Endothelial cell of umbilical vein (primary cell): Measurements from ENCODE around the gene FIGNL2. TPM values are rescaled to one million over a fixed set of nuclear protein-coding genes. Genes with fewer than 3 reads are reported as not detected.

ENCODE experiments used
- BruUV-seq: library from RNA; stranded (reverse); fragments of 400-500 nt; replicated peaks from 2 replicates; lab custom pipeline; 2021; lab: Mats Ljungman, UMichigan
- CTCF ChIA-PET: fragments of 300-600, 350-600 bp; sonication (Branson Sonifier 250); formaldehyde crosslinking; loops from one replicate; lab custom pipeline; 2021; ENCODE audit warnings: antibody characterized with exemption, inconsistent platforms; lab: Charles Lee
- POLR2A ChIA-PET: fragments of 300-600, 350-600 bp; sonication (Branson Sonifier 250); formaldehyde crosslinking; loops from one replicate; lab custom pipeline; 2021; ENCODE audit warnings: antibody characterized with exemption, inconsistent platforms; lab: Charles Lee
- DNase-seq: peaks from one replicate; pipeline ENCODE4 v3.0.0-alpha.2; 2011; ENCODE audit warnings: low read depth, low spot score
- FAIRE-seq: peaks from 2 replicates; lab custom pipeline; 2011; peaks lifted over from hg19 to GRCh38; lab: Jason Lieb, UNC
- H2AFZ ChIP-seq: 2 replicates; pipeline ENCODE4 v1.6.0; 2012; ENCODE audit warnings: low read depth, low read length, control low read depth, inconsistent platforms
- H3K27ac ChIP-seq: 2 replicates; pipeline ENCODE4 v1.5.1; 2011; ENCODE audit warnings: low read depth, mild to moderate bottlenecking, control low read depth, low read length, moderate library complexity; ENCODE audit not compliant: insufficient read depth
- H3K27me3 ChIP-seq, 2 experiments: 2 replicates each; pipeline versions ENCODE4 v1.6.0 to v1.6.1; 2011; ENCODE audit warnings: low read length in 2 of 2, mixed read lengths in 1 of 2; ENCODE audit not compliant: control insufficient read depth in 2 of 2, insufficient read depth in 2 of 2
- H3K36me3 ChIP-seq, 2 experiments: 2 replicates in 1 of 2; 3 replicates in 1 of 2; pipeline ENCODE4 v1.5.1; 2011; ENCODE audit warnings: low read length in 2 of 2, mild to moderate bottlenecking in 1 of 2, moderate library complexity in 1 of 2; ENCODE audit not compliant: control insufficient read depth in 2 of 2, insufficient read depth in 2 of 2; ENCODE audit errors: extremely low read depth in 1 of 2
- H3K4me1 ChIP-seq: 3 replicates; pipeline ENCODE4 v1.5.1; 2011; ENCODE audit warnings: mild to moderate bottlenecking, low read length; ENCODE audit not compliant: control insufficient read depth, insufficient read depth; ENCODE audit errors: extremely low read depth
- H3K4me2 ChIP-seq: 2 replicates; pipeline ENCODE4 v1.6.1; 2011; ENCODE audit warnings: low read length, control low read depth, mixed read lengths; ENCODE audit not compliant: insufficient read depth
- H3K4me3 ChIP-seq, 3 experiments: fragments of 200-600 bp in 1 of 3; sonication (generic), shearing (Covaris generic) in 1 of 3; replicated peaks in 1 of 3; 2 replicates each; pipeline ENCODE4 v1.5.1; 2011 to 2016; ENCODE audit warnings: control low read depth in 3 of 3, low read length in 3 of 3, mild to moderate bottlenecking in 2 of 3, inconsistent platforms in 1 of 3, low read depth in 1 of 3, moderate library complexity in 1 of 3; ENCODE audit not compliant: insufficient read depth in 1 of 3
- H3K79me2 ChIP-seq: 2 replicates; pipeline ENCODE4 v1.6.0; 2012; ENCODE audit warnings: low read length, inconsistent platforms; ENCODE audit not compliant: control insufficient read depth, insufficient read depth
- H3K9ac ChIP-seq: replicated peaks from 2 replicates; pipeline ENCODE3; 2011; ENCODE audit warnings: low read length, control low read depth; ENCODE audit not compliant: insufficient read depth; ENCODE audit errors: extremely low read depth
- H3K9me1 ChIP-seq: replicated peaks from 3 replicates; pipeline ENCODE4 v1.6.0; 2011; ENCODE audit warnings: mild to moderate bottlenecking, low read length; ENCODE audit not compliant: control insufficient read depth, insufficient read depth; ENCODE audit errors: extremely low read depth
- H3K9me3 ChIP-seq: replicated peaks from 2 replicates; pipeline ENCODE4 v1.5.1; 2012; ENCODE audit warnings: low read length, inconsistent platforms; ENCODE audit not compliant: control insufficient read depth, insufficient read depth
- H4K20me1 ChIP-seq: replicated peaks from 2 replicates; pipeline ENCODE3; 2011; ENCODE audit warnings: mild to moderate bottlenecking, low read length; ENCODE audit not compliant: control insufficient read depth, insufficient read depth; ENCODE audit errors: extremely low read depth
- CTCF ChIP-seq, 2 donors: IDR thresholded peaks; 1 replicate in 1 of 2; 2 replicates in 1 of 2; pipeline ENCODE4 v1.5.1; 2011; ENCODE audit warnings: low read length in 2 of 2, mild to moderate bottlenecking in 2 of 2, moderate library complexity in 2 of 2, control low read depth in 1 of 2, inconsistent platforms in 1 of 2, low read depth in 1 of 2; ENCODE audit not compliant: insufficient read depth in 1 of 2; ENCODE audit errors: extremely low read depth in 1 of 2
- EZH2 ChIP-seq: IDR thresholded peaks from 2 replicates; pipeline ENCODE4 v1.6.1; 2012; ENCODE audit warnings: borderline replicate concordance, low read depth, mild to moderate bottlenecking, moderate library complexity, low read length, inconsistent platforms; ENCODE audit not compliant: severe bottlenecking
- FOS ChIP-seq: IDR thresholded peaks from 2 replicates; pipeline ENCODE4 v1.6.1; 2011; ENCODE audit warnings: mild to moderate bottlenecking, low read length, moderate library complexity, borderline replicate concordance; ENCODE audit not compliant: insufficient read depth
- GATA2 ChIP-seq: IDR thresholded peaks from 2 replicates; pipeline ENCODE4 v1.7.0; 2011; ENCODE audit warnings: low read depth, mild to moderate bottlenecking, moderate library complexity, mixed read lengths, low read length; ENCODE audit not compliant: insufficient read length, insufficient read depth
- JUN ChIP-seq: IDR thresholded peaks from 2 replicates; pipeline ENCODE4 v1.6.1; 2011; ENCODE audit warnings: borderline replicate concordance, low read depth; ENCODE audit not compliant: insufficient read length, insufficient read depth
- MAX ChIP-seq: IDR thresholded peaks from 2 replicates; pipeline ENCODE4 v1.6.1; 2011; ENCODE audit not compliant: insufficient read depth, insufficient read length
- MYC ChIP-seq: IDR thresholded peaks from one replicate; pipeline ENCODE4 v1.6.1; 2011; ENCODE audit warnings: mild to moderate bottlenecking, low read depth, low read length
- POLR2A ChIP-seq: IDR thresholded peaks from 2 replicates; pipeline ENCODE4 v1.6.1; 2012; ENCODE audit warnings: low read depth, mild to moderate bottlenecking, control low read depth, low read length
- POLR2AphosphoS5 ChIP-seq: IDR thresholded peaks from 2 replicates; pipeline ENCODE4 v1.6.1; 2012; ENCODE audit warnings: low read depth, mild to moderate bottlenecking, control low read depth, low read length, moderate library complexity; ENCODE audit not compliant: insufficient read depth
- dilution Hi-C: fragments of 300-500 bp; cut with MboI; formaldehyde crosslinking; loops from one replicate; pipeline ENCODE4 v1.15.0; 2019; ENCODE audit warnings: low sequenced_read_pairs; ENCODE audit not compliant: extremely low pct_ligation_motif_present
- intact Hi-C: fragments of 100-400 bp; cut with micrococcal nuclease; formaldehyde crosslinking; loops from one replicate; pipeline ENCODE4 v1.10.0; 2022
- polyA plus RNA-seq, 4 experiments: library from polyadenylated mRNA; depleted of rRNA in 3 of 4; stranded (reverse) in 3 of 4; unstranded in 1 of 4; fragments of >200 nt; gene quantifications; 2 replicates each; pipeline versions ENCODE4 v1.2.1 to v1.2.3, GENCODE V29; 2011 to 2012; ENCODE audit warnings: missing spikeins in 1 of 4
- total RNA-seq: library from RNA; stranded (reverse); gene quantifications from 2 replicates; pipeline ENCODE4 v1.2.3, GENCODE V29; 2021

FIGNL2 gene
- total and polyA plus RNA-seq, 2 donors (not counting 3 experiments of a cell fraction or from before 2014, with no cell fraction given): 1.4 to 2.4 TPM

GRCh38 chr12:51896236-51896635 lies 47.7 kb upstream of the FIGNL2 start:
- dilution Hi-C loops (no loop called here), intact Hi-C loops (loop anchor here (2.0 kb wide), 1 partner anchor 77 kb away; no protein-coding TSS in a partner anchor)
- TF ChIP-seq JUN: no peak
- no peak for TF ChIP-seq POLR2A
- no peak for TF ChIP-seq MAX
- no peak for TF ChIP-seq GATA2
- TF ChIP-seq POLR2AphosphoS5: no peak
- no peak for TF ChIP-seq FOS
- no peak for TF ChIP-seq CTCF (IDR thresholded peaks at IDR 0.05; ENCODE audit: extremely low read depth in 1 of 2, insufficient read depth in 1 of 2, low read depth in 1 of 2, low read length in 2 of 2)
- TF ChIP-seq MYC: no peak
- TF ChIP-seq EZH2: no peak
- no peaks in the 10 kb centered on the region for H4K20me1 ChIP-seq
- no peaks in the 10 kb centered on the region for H3K79me2 ChIP-seq
- no peak overlapping the region for H3K4me2 ChIP-seq
- peak overlapping the region; percentile 95 for H3K27ac ChIP-seq
- H3K9me1 ChIP-seq: no peaks in the 10 kb centered on the region
- DNase-seq (peak; percentile 38), FAIRE-seq (peak; percentile 38)
- no peak overlapping the region for H2AFZ ChIP-seq
- no peak overlapping the region for H3K9ac ChIP-seq
- no TSS peak for BruUV-seq
- ChIA-PET POLR2A (interaction anchor here (1.0 to 2.7 kb wide), 4 partner anchors 10 to 30 kb away, joined by 3 to 18 read pairs (median 4); partner anchors contain the start of gene ACVRL1), CTCF (interaction anchor here (1.3 to 10.5 kb wide), 7 partner anchors 8 to 126 kb away, joined by 4 to 393 read pairs (median 10); partner anchors contain the start of genes ACVRL1 and ANKRD33)
- no peak overlapping the region for H3K4me3 ChIP-seq
- H3K4me1 ChIP-seq: peaks cover 52% of the 10 kb centered on the region
- no peaks in the 10 kb centered on the region for H3K27me3 ChIP-seq
- no peaks in the 10 kb centered on the region for H3K36me3 ChIP-seq
- H3K9me3 ChIP-seq: no peaks in the 10 kb centered on the region
